ENCODE measurements around the gene CLCN2. TPM values are rescaled to one million over a fixed set of nuclear protein-coding genes. Genes with fewer than 3 reads are reported as not detected.
A peak's percentile ranks its signal among the peaks of the same experiment; 100 is the strongest.

CLCN2 gene
- total and polyA plus RNA-seq, 2 experiments from 2014 or later: 11.9 to 12.3 TPM

DNA sequence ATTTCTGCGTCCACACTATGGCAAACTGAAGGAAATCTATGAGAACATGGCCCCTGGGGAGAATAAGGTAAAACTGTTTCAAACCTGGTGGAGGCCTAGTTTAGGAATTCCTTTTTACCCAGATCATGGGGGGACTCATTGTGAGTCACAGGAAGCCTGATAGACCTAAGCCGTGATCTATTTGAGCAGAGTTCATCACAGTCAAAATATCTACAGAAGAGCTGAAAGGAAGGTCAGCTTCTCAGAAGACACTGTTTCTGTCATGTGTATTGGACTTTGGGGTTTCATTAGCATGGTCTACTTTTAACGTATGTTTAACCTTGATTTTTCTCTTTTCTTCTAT, 61.1 kb downstream of the CLCN2 start:
- no peaks in the 10 kb centered on the region for H3K36me3 ChIP-seq (replicated peaks; ENCODE audit: insufficient read depth, low read depth)
- peak overlapping the region; percentile 36 for H3K27ac ChIP-seq
- H3K9me3 ChIP-seq (ENCODE audit: low read depth): no peaks in the 10 kb centered on the region
- no peak for DNase-seq (ENCODE audit: low spot score)
- TF ChIP-seq CTCF (IDR thresholded peaks at IDR 0.05; ENCODE audit: poor library complexity) (no peak), EZH2phosphoT487 (IDR thresholded peaks at IDR 0.05; ENCODE audit: low read depth, severe bottlenecking, unreplicated experiment) (no peak), EZH2 (IDR thresholded peaks at IDR 0.05; ENCODE audit: borderline replicate concordance) (no peak)
- peak overlapping the region; percentile 84 for H3K4me3 ChIP-seq
- H4K20me1 ChIP-seq (ENCODE audit: insufficient read depth, poor library complexity, severe bottlenecking): no peaks in the 10 kb centered on the region
- peak overlapping the region; percentile 85 for H3K4me2 ChIP-seq
- peaks cover 8% of the 10 kb centered on the region for H3K4me1 ChIP-seq (ENCODE audit: insufficient read depth)
- H3K79me2 ChIP-seq: peaks cover 33% of the 10 kb centered on the region
- H2AFZ ChIP-seq: no peak overlapping the region
- WGBS (ENCODE audit: low lambda C conversion rate, missing lambda C conversion rate): 81% methylated on average over 3 of the region's 3 CpGs
- no peaks in the 10 kb centered on the region for H3K9me2 ChIP-seq (replicated peaks; ENCODE audit: insufficient read depth)
- H3K27me3 ChIP-seq: no peaks in the 10 kb centered on the region

GRCh38 chr3:184299488-184300377, 61.7 kb downstream of the CLCN2 start:
- no peaks in the 10 kb centered on the region for H3K9me2 ChIP-seq (replicated peaks; ENCODE audit: insufficient read depth)
- peaks cover 8% of the 10 kb centered on the region for H3K4me1 ChIP-seq (ENCODE audit: insufficient read depth)
- 24% methylated on average over 21 of the region's 29 CpGs for WGBS (ENCODE audit: low lambda C conversion rate, missing lambda C conversion rate)
- H4K20me1 ChIP-seq (ENCODE audit: insufficient read depth, poor library complexity, severe bottlenecking): no peaks in the 10 kb centered on the region
- H3K36me3 ChIP-seq (replicated peaks; ENCODE audit: insufficient read depth, low read depth): no peaks in the 10 kb centered on the region
- peak overlapping the region; percentile 85 for H3K4me2 ChIP-seq
- H3K27me3 ChIP-seq: no peaks in the 10 kb centered on the region
- TF ChIP-seq CTCF (IDR thresholded peaks at IDR 0.05; ENCODE audit: poor library complexity) (no peak), EZH2 (IDR thresholded peaks at IDR 0.05; ENCODE audit: borderline replicate concordance) (no peak), EZH2phosphoT487 (IDR thresholded peaks at IDR 0.05; ENCODE audit: low read depth, severe bottlenecking, unreplicated experiment) (no peak)
- peaks cover 33% of the 10 kb centered on the region for H3K79me2 ChIP-seq
- H3K9me3 ChIP-seq (ENCODE audit: low read depth): no peaks in the 10 kb centered on the region
- peak overlapping the region; percentile 22 for H2AFZ ChIP-seq
- peak; percentile 44 for DNase-seq (ENCODE audit: low spot score)
- H3K27ac ChIP-seq: peak overlapping the region; percentile 36
- H3K4me3 ChIP-seq: peak overlapping the region; percentile 84

- no peak for TF ChIP-seq CTCF (IDR thresholded peaks at IDR 0.05; ENCODE audit: poor library complexity)
- no peak for TF ChIP-seq EZH2phosphoT487 (IDR thresholded peaks at IDR 0.05; ENCODE audit: low read depth, severe bottlenecking, unreplicated experiment)
- TF ChIP-seq EZH2 (IDR thresholded peaks at IDR 0.05; ENCODE audit: borderline replicate concordance): no peak
- Histone ChIP-seq H3K27ac (peak within 1 kb of the TSS; percentile 77), H4K20me1 (ENCODE audit: insufficient read depth, poor library complexity, severe bottlenecking) (no peaks in the 10 kb centered on the region), H3K4me1 (ENCODE audit: insufficient read depth) (peaks cover 8% of the 10 kb centered on the region), H3K9me3 (ENCODE audit: low read depth) (no peaks in the 10 kb centered on the region), H3K36me3 (replicated peaks; ENCODE audit: insufficient read depth, low read depth) (no peaks in the 10 kb centered on the region), H3K79me2 (peaks cover 33% of the 10 kb centered on the region), H2AFZ (peak within 1 kb of the TSS; percentile 70), H3K9me2 (replicated peaks; ENCODE audit: insufficient read depth) (no peaks in the 10 kb centered on the region), H3K27me3 (no peaks in the 10 kb centered on the region), H3K4me3 (peak within 1 kb of the TSS; percentile 84), H3K4me2 (peak within 1 kb of the TSS; percentile 85)
- WGBS (ENCODE audit: low lambda C conversion rate, missing lambda C conversion rate): 1% methylated on average over 58 of the region's 78 CpGs
- DNase-seq (ENCODE audit: low spot score): peak; percentile 99
Observed at GRCh38 chr3:184298759-184299487, 62.5 kb downstream of the CLCN2 start, which contains the start of gene PSMD2. TSS of gene PSMD2 (plus strand) at chr3:184299241. CDS start at chr3:184299267, 26 bp downstream.
